Pancreas (tissue), 10 donors: Measurements from ENCODE around the gene ZNF331. TPM values are rescaled to one million over a fixed set of nuclear protein-coding genes. Genes with fewer than 3 reads are reported as not detected.
A peak's percentile ranks its signal among the peaks of the same experiment; 100 is the strongest.

Experiments
- ATAC-seq, 4 donors: fragments of 200-7000 bp; cut with Tn5 transposase; one replicate each; pipeline versions ENCODE4 v1.8.0 to v1.9.1; 2020; ENCODE audit warnings: mild to moderate bottlenecking in 4 of 4, moderate library complexity in 4 of 4
- DNase-seq, 6 donors: peaks; one replicate each; pipeline ENCODE4 v3.0.0-alpha.2; 2020
- FAIRE-seq: peaks from 2 replicates; lab custom pipeline; 2012; peaks lifted over from hg19 to GRCh38; lab: Jason Lieb, UNC
- H3K27ac ChIP-seq, 4 donors: fragments of 200-600 bp; sonication (generic); 1 replicate in 3 of 4; 2 replicates in 1 of 4; pipeline versions ENCODE4 v1.5.0 to v1.8.0; 2020
- H3K27me3 ChIP-seq, 4 donors: fragments of 200-600 bp; one replicate each; pipeline ENCODE4 v1.8.0; 2021
- H3K36me3 ChIP-seq, 3 donors: fragments of 200-600 bp; sonication (generic) in 1 of 3; one replicate each; pipeline versions ENCODE4 v1.5.0 to v1.8.0; 2020 to 2021
- H3K4me1 ChIP-seq, 3 donors: fragments of 200-600 bp; one replicate each; pipeline ENCODE4 v1.8.0; 2021
- H3K4me3 ChIP-seq, 4 donors: fragments of 200-600 bp; sonication (generic) in 2 of 4; one replicate each; pipeline versions ENCODE4 v1.5.0 to v1.8.0; 2020 to 2021
- H3K9me3 ChIP-seq, 4 donors: fragments of 200-600 bp; one replicate each; pipeline ENCODE4 v1.8.0; 2021
- WGBS, 2 donors: extraction: QIAGEN DNeasy Blood & Tissue Kit; methylation state at CpG; one replicate each; pipeline ENCODE4 v1.1.7; 2013; 5-methylcytosine and 5-hydroxymethylcytosine counted together
- intact Hi-C, 3 donors: fragments of 100-400 bp; cut with DNase I; formaldehyde crosslinking; loops; one replicate each; pipeline versions ENCODE4 v1.11.1 to v1.14.2; 2022
- polyA plus RNA-seq, 2 donors: library from polyadenylated mRNA; stranded (reverse); fragments of 200-250 nt; gene quantifications; one replicate each; pipeline ENCODE4 v1.2.3, GENCODE V29; 2013
- total RNA-seq, 6 donors: library from RNA; stranded (reverse); fragmentation: NEBNext Ultra II Directional in 4 of 6; extraction: Animal tissue kit (Norgen Biotek cat#: 25700) in 4 of 6; gene quantifications; one replicate each; pipeline versions ENCODE4 v1.2.1 to v1.2.4, GENCODE V29; 2021 to 2023
- TF ChIP-seq, protein P1 (sequence below), 4 donors: fragments of 200-600 bp; sonication (generic) in 3 of 4; IDR thresholded peaks; one replicate each; pipeline versions ENCODE4 v1.5.0 to v1.8.0; 2021; ENCODE audit warnings: antibody characterized with exemption in 4 of 4
- donor health status: healthy with polysubstance abuse.
- donor health status: DM: no; HTN: no; CAD: no; lungs with moderate emphysema.
- donor health status: DM: no; HTN: no; CAD: no.
- donor health status: control.
- donor health status: control.
- donor health status: Bipolar disorder and iron deficiency.
- donor health status: DM: yes; HTN: yes; CAD: no.
- donor health status: DM: no; HTN: no; CAD: no.
- donor health status: DM: no; HTN: no; CAD: no.
- donor health status: DM: yes; HTN: yes; CAD: no.

Gene ZNF331
- total and polyA plus RNA-seq, 8 donors = 9.4 to 14.5 (median 11.7) TPM

DNA sequence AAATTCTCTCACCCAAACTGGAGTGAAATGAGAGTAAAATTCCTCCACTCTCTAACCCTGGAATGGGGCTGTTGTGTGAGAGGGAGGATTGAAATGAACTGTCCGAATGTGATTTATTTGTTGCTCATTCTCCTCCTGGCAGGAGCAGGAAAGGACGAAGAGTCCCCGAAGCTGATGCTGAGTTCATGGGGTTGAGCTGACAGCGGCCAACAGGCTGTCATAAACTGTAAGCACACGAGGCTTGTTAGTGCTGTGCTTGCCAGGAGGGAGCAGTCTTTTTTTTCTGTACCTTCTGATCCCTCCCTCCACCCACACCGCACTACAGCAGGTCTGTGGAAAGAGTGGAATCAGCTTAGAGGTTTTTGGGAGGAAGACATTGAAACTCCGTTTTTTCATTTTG lies 33.1 kb upstream of the ZNF331 start:
- DNase-seq (no peak), ATAC-seq (peak in 1 of 4 donors; percentile 36), FAIRE-seq (no peak)
- H3K9me3 ChIP-seq = no peaks in the 10 kb centered on the region
- TF ChIP-seq, protein P1, sequence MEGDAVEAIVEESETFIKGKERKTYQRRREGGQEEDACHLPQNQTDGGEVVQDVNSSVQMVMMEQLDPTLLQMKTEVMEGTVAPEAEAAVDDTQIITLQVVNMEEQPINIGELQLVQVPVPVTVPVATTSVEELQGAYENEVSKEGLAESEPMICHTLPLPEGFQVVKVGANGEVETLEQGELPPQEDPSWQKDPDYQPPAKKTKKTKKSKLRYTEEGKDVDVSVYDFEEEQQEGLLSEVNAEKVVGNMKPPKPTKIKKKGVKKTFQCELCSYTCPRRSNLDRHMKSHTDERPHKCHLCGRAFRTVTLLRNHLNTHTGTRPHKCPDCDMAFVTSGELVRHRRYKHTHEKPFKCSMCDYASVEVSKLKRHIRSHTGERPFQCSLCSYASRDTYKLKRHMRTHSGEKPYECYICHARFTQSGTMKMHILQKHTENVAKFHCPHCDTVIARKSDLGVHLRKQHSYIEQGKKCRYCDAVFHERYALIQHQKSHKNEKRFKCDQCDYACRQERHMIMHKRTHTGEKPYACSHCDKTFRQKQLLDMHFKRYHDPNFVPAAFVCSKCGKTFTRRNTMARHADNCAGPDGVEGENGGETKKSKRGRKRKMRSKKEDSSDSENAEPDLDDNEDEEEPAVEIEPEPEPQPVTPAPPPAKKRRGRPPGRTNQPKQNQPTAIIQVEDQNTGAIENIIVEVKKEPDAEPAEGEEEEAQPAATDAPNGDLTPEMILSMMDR (IDR thresholded peaks at IDR 0.05) = no peak
- no peaks in the 10 kb centered on the region for H3K27me3 ChIP-seq
- no peaks in the 10 kb centered on the region for H3K4me1 ChIP-seq
- intact Hi-C loops = no loop called here
- no peak overlapping the region for H3K27ac ChIP-seq
- no peaks in the 10 kb centered on the region for H3K36me3 ChIP-seq
- no peak overlapping the region for H3K4me3 ChIP-seq
- 25 to 31% methylated on average over 7 of the region's 7 CpGs for WGBS, 2 donors

- no peak overlapping the region for H3K4me3 ChIP-seq
- intact Hi-C loops = no loop called here
- H3K27ac ChIP-seq = no peak overlapping the region
- FAIRE-seq (no peak), ATAC-seq (no peak), DNase-seq (no peak)
- TF ChIP-seq, protein P1 (IDR thresholded peaks at IDR 0.05) = no peak
- H3K4me1 ChIP-seq = no peaks in the 10 kb centered on the region
- no peaks in the 10 kb centered on the region for H3K27me3 ChIP-seq
- 55 to 69% methylated on average over 8 of the region's 8 CpGs for WGBS, 2 donors
- no peaks in the 10 kb centered on the region for H3K36me3 ChIP-seq
- H3K9me3 ChIP-seq = no peaks in the 10 kb centered on the region
These were observed 31.2 kb upstream of the ZNF331 start for GRCh38 chr19:53506728-53507127.

GRCh38 chr19:53507523-53508442 lies 30.2 kb upstream of the ZNF331 start:
- FAIRE-seq (no peak), DNase-seq (no peak), ATAC-seq (no peak)
- 47 to 51% methylated on average over 17 of the region's 17 CpGs for WGBS, 2 donors
- Histone ChIP-seq H3K9me3 (no peaks in the 10 kb centered on the region), H3K4me1 (no peaks in the 10 kb centered on the region), H3K4me3 (no peak overlapping the region), H3K27me3 (no peaks in the 10 kb centered on the region), H3K27ac (no peak overlapping the region), H3K36me3 (no peaks in the 10 kb centered on the region)
- intact Hi-C loops = no loop called here
- TF ChIP-seq, protein P1 (IDR thresholded peaks at IDR 0.05) = no peak

- Histone ChIP-seq H3K4me1 (no peaks in the 10 kb centered on the region), H3K4me3 (no peak overlapping the region), H3K27me3 (no peaks in the 10 kb centered on the region), H3K9me3 (no peaks in the 10 kb centered on the region), H3K36me3 (no peaks in the 10 kb centered on the region), H3K27ac (no peak overlapping the region)
- ATAC-seq (no peak), DNase-seq (no peak), FAIRE-seq (no peak)
- intact Hi-C loops = no loop called here
- 41 to 48% methylated on average over 3 of the region's 3 CpGs for WGBS, 2 donors
- TF ChIP-seq, protein P1 (IDR thresholded peaks at IDR 0.05) = no peak
These were observed 28.5 kb upstream of the ZNF331 start for GRCh38 chr19:53509443-53509842.

- intact Hi-C loops = loop anchor here in 1 of 3 donors (5.0 kb wide), 1 partner anchor 83 kb away; no protein-coding TSS in a partner anchor
- 46 to 54% methylated on average over 5 of the region's 5 CpGs for WGBS, 2 donors
These were observed 28.1 kb upstream of the ZNF331 start for GRCh38 chr19:53509845-53510244.

More at GRCh38 chr19:53509845-53510244, 28.1 kb upstream of the ZNF331 start:
- FAIRE-seq (no peak), DNase-seq (no peak), ATAC-seq (no peak)
- Histone ChIP-seq H3K4me1 (no peaks in the 10 kb centered on the region), H3K36me3 (no peaks in the 10 kb centered on the region), H3K27me3 (no peaks in the 10 kb centered on the region), H3K4me3 (no peak overlapping the region), H3K27ac (no peak overlapping the region), H3K9me3 (no peaks in the 10 kb centered on the region)
- TF ChIP-seq, protein P1 (IDR thresholded peaks at IDR 0.05) = no peak
